ENCODE measurements around the gene TULP3.

The TULP3 gene

DNA sequence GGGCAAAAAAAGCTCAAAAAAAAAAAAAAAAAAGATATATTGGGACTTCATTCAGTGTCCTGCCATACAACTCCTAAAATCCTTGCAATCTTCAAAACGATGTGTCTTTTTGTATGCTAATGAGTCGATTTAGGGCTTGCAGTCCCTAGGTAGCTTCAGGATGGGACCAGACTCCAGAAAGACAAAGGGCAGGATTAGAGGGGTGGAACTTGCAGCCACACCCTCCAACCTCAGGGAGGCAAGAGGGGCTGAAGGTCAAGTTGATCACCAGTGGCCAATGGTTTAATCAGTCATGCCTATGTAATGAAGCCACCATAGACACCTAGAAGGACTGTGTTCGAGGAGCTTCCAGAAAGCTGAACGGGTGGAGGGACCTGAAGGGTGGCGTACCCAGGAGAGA, 97.8 kb downstream of the TULP3 start (continued):
- no peak for TF ChIP-seq ZNF70 (CRISPR knock-in tag; IDR thresholded peaks at IDR 0.05)
- no peak for TF ChIP-seq GLIS3 (CRISPR knock-in tag; IDR thresholded peaks at IDR 0.05)

Measured in SK-N-SH treated with all-trans-retinoic acid at 6 μM for 48 hours (cell line).